Liver (tissue), 9 donors: ENCODE results near the gene AKT1S1. TPM values are rescaled to one million over a fixed set of nuclear protein-coding genes. Genes with fewer than 3 reads are reported as not detected.

ENCODE experiments used
- DNase-seq: peaks from one replicate; pipeline ENCODE4 v3.0.0-alpha.2; 2017; ENCODE audit warnings: low spot score
- H3K27ac ChIP-seq, 2 donors: one replicate each; pipeline ENCODE4 v1.7.0; 2013; ENCODE audit warnings: inconsistent platforms in 2 of 2, low read length in 2 of 2, control low read depth in 1 of 2, low read depth in 1 of 2, mild to moderate bottlenecking in 1 of 2
- H3K27me3 ChIP-seq, 4 donors: one replicate each; pipeline versions ENCODE4 v1.6.1 to v1.7.0; 2013; ENCODE audit warnings: low read length in 3 of 4, inconsistent platforms in 1 of 4, mild to moderate bottlenecking in 1 of 4, moderate library complexity in 1 of 4; ENCODE audit not compliant: control insufficient read depth in 4 of 4, insufficient read depth in 4 of 4
- H3K36me3 ChIP-seq, 4 donors: one replicate each; pipeline versions ENCODE4 v1.6.1 to v1.7.0; 2013; ENCODE audit warnings: low read length in 3 of 4, mild to moderate bottlenecking in 3 of 4, low read depth in 1 of 4, moderate library complexity in 1 of 4; ENCODE audit not compliant: control insufficient read depth in 4 of 4, insufficient read depth in 3 of 4
- H3K4me1 ChIP-seq, 4 donors: one replicate each; pipeline versions ENCODE4 v1.6.1 to v1.7.0; 2013; ENCODE audit warnings: low read length in 3 of 4, mild to moderate bottlenecking in 3 of 4, moderate library complexity in 1 of 4; ENCODE audit not compliant: control insufficient read depth in 4 of 4, insufficient read depth in 4 of 4
- H3K4me3 ChIP-seq, 3 donors: one replicate each; pipeline versions ENCODE4 v1.6.1 to v1.7.0; 2013; ENCODE audit warnings: low read length in 3 of 3, control low read depth in 1 of 3, low read depth in 1 of 3, mild to moderate bottlenecking in 1 of 3
- H3K9ac ChIP-seq, 2 donors: one replicate each; pipeline ENCODE4 v1.7.0; 2013; ENCODE audit warnings: low read length in 2 of 2, mild to moderate bottlenecking in 2 of 2, moderate library complexity in 2 of 2, control low read depth in 1 of 2, low read depth in 1 of 2
- H3K9me3 ChIP-seq, 4 donors: one replicate each; pipeline versions ENCODE4 v1.6.1 to v1.7.0; 2013; ENCODE audit warnings: low read length in 3 of 4; ENCODE audit not compliant: control insufficient read depth in 4 of 4
- ATF3 ChIP-seq: IDR thresholded peaks from 2 replicates; pipeline ENCODE4 v1.6.1; 2016; ENCODE audit warnings: antibody characterized with exemption
- CTCF ChIP-seq: fragments of 150-350 bp; IDR thresholded peaks from 2 replicates; pipeline ENCODE4 v1.5.1; 2017; ENCODE audit warnings: improper control_type of control experiment, low read depth, low read length; ENCODE audit not compliant: missing input control
- EGR1 ChIP-seq, 2 donors: IDR thresholded peaks; 2 replicates each; pipeline ENCODE4 v1.6.1; 2016 to 2018; ENCODE audit warnings: antibody characterized with exemption in 2 of 2, low read depth in 2 of 2
- FOXA1 ChIP-seq: IDR thresholded peaks from 2 replicates; pipeline ENCODE4 v1.6.1; 2016; ENCODE audit warnings: antibody characterized with exemption
- FOXA2 ChIP-seq: IDR thresholded peaks from 2 replicates; pipeline ENCODE4 v1.6.1; 2016; ENCODE audit warnings: antibody characterized with exemption
- GABPA ChIP-seq, 2 donors: IDR thresholded peaks in 1 of 2; conservative IDR thresholded peaks in 1 of 2; 2 replicates each; pipeline ENCODE4 v1.6.1; 2016; ENCODE audit warnings: antibody characterized with exemption in 2 of 2, mild to moderate bottlenecking in 1 of 2, moderate library complexity in 1 of 2
- HNF4A ChIP-seq, 2 donors: conservative IDR thresholded peaks; 2 replicates each; pipeline ENCODE4 v1.6.1; 2016; ENCODE audit warnings: antibody characterized with exemption in 2 of 2, mild to moderate bottlenecking in 2 of 2
- HNF4G ChIP-seq: IDR thresholded peaks from 2 replicates; pipeline ENCODE4 v1.6.1; 2016; ENCODE audit warnings: antibody characterized with exemption
- JUND ChIP-seq, 2 donors: IDR thresholded peaks; 2 replicates each; pipeline ENCODE4 v1.6.1; 2016; ENCODE audit warnings: antibody characterized with exemption in 2 of 2
- MAX ChIP-seq: IDR thresholded peaks from 2 replicates; pipeline ENCODE4 v1.6.1; 2016; ENCODE audit warnings: antibody characterized with exemption
- NR2F2 ChIP-seq: IDR thresholded peaks from 2 replicates; pipeline ENCODE4 v1.6.1; 2016; ENCODE audit warnings: antibody characterized with exemption
- RAD21 ChIP-seq, 2 donors: IDR thresholded peaks; 2 replicates each; pipeline ENCODE4 v1.6.1; 2016; ENCODE audit warnings: antibody characterized with exemption in 2 of 2, mild to moderate bottlenecking in 2 of 2
- REST ChIP-seq: IDR thresholded peaks from 2 replicates; pipeline ENCODE4 v1.6.1; 2016; ENCODE audit warnings: antibody characterized with exemption, mild to moderate bottlenecking
- RXRA ChIP-seq, 2 donors: IDR thresholded peaks; 2 replicates each; pipeline ENCODE4 v1.6.1; 2017 to 2018; ENCODE audit warnings: antibody characterized with exemption in 2 of 2, mild to moderate bottlenecking in 1 of 2
- SP1 ChIP-seq: IDR thresholded peaks from 2 replicates; pipeline ENCODE4 v1.6.1; 2018; ENCODE audit warnings: antibody characterized with exemption, mild to moderate bottlenecking
- TAF1 ChIP-seq: conservative IDR thresholded peaks from 2 replicates; pipeline ENCODE4 v1.6.1; 2016; ENCODE audit warnings: antibody characterized with exemption, mild to moderate bottlenecking
- YY1 ChIP-seq: IDR thresholded peaks from 2 replicates; pipeline ENCODE4 v1.6.1; 2016; ENCODE audit warnings: antibody characterized with exemption, mild to moderate bottlenecking
- ZBTB33 ChIP-seq: IDR thresholded peaks from 2 replicates; pipeline ENCODE4 v1.6.1; 2016; ENCODE audit warnings: antibody characterized with exemption
- WGBS: extraction: QIAGEN DNeasy Blood & Tissue Kit; methylation state at CpG from one replicate; pipeline ENCODE4 v1.1.7; 2013; 5-methylcytosine and 5-hydroxymethylcytosine counted together
- polyA plus RNA-seq, 2 donors: library from polyadenylated mRNA; stranded (reverse) in 1 of 2; unstranded in 1 of 2; fragments of 200-250 nt in 1 of 2; fragments of >200 nt in 1 of 2; fragmentation: Nextera tagmentation in 1 of 2; extraction: Ambion mirVana in 1 of 2; gene quantifications; one replicate each; pipeline versions ENCODE4 v1.2.1 to v1.2.3, GENCODE V29; 2013 to 2015
- total RNA-seq, 2 donors: library from RNA; depleted of rRNA; stranded (reverse); fragments of >200 nt; gene quantifications; one replicate each; pipeline ENCODE4 v1.2.3, GENCODE V29; 2014
- donor health status: healthy.
- donor health status: healthy.
- donor health status: healthy.
- donor health status: healthy.
- donor health status: healthy.

AKT1S1 gene
- total and polyA plus RNA-seq, 4 donors: 6.8 to 43.9 (median 12.9) TPM

- Histone ChIP-seq H3K9ac (peak overlapping the region; percentile 4 to 48), H3K27ac (peak overlapping the region; percentile 96), H3K4me3 (peak overlapping the region; percentile 28 to 54 (median 36)), H3K27me3 (no peaks in the 10 kb centered on the region), H3K36me3 (no peaks in the 10 kb centered on the region), H3K4me1 (peaks cover 13 to 49% (median 36%) of the 10 kb centered on the region in 4 donors), H3K9me3 (no peaks in the 10 kb centered on the region)
- peak; percentile 54 for DNase-seq
- TF ChIP-seq HNF4G (peak; percentile 8), REST (no peak), EGR1 (IDR thresholded peaks at IDR 0.05; ENCODE audit: low read depth in 2 of 2) (peak in 1 of 2 donors; percentile 38), CTCF (no peak), RXRA (IDR thresholded peaks at IDR 0.05) (peak; percentile 83 to 87), GABPA (IDR thresholded peaks at IDR 0.05 in 1 of 2, conservative IDR thresholded peaks at IDR 0.05 in 1 of 2) (no peak), HNF4A (conservative IDR thresholded peaks at IDR 0.05) (peak; percentile 56 to 70), RAD21 (IDR thresholded peaks at IDR 0.05) (peak in 1 of 2 donors; percentile 6), ATF3 (peak; percentile 82), ZBTB33 (peak; percentile 61), MAX (peak; percentile 50), FOXA1 (no peak), TAF1 (peak; percentile 69), YY1 (peak; percentile 77), FOXA2 (no peak), JUND (IDR thresholded peaks at IDR 0.05) (peak; percentile 4 to 22), NR2F2 (no peak), SP1 (peak; percentile 67)
- 39% methylated on average over 25 of the region's 25 CpGs for WGBS
These were observed 47.1 kb upstream of the AKT1S1 start for GRCh38 chr19:49924004-49924880.
